Neural progenitor cell (in vitro differentiated cells): ENCODE results near the gene CDS1.

ENCODE experiments used
- CTCF ChIP-seq: fragments of 200-600 bp; sonication (generic); IDR thresholded peaks from 2 replicates; pipeline ENCODE4 v1.5.1; 2017; ENCODE audit warnings: antibody characterized with exemption, mild to moderate bottlenecking
- EZH2 ChIP-seq: fragments of 200-600 bp; sonication (generic); IDR thresholded peaks from 2 replicates; pipeline ENCODE4 v1.6.1; 2017; ENCODE audit warnings: antibody characterized with exemption, mild to moderate bottlenecking, moderate library complexity

- no peak for TF ChIP-seq CTCF
- no peak for TF ChIP-seq EZH2
These were observed 89.2 kb downstream of the CDS1 start for GRCh38 chr4:84672177-84672576.
